A549 treated with Hydrocortisone at 1 μM for 4 hours (cell line): ENCODE data around the gene NLRP8. TPM values are rescaled to one million over a fixed set of nuclear protein-coding genes. Genes with fewer than 3 reads are reported as not detected.

Experiments used
- total RNA-seq: library from RNA; stranded (reverse); fragments of 200-300 nt; extraction: Qiagen RNA extraction; gene quantifications from 5 replicates; pipeline ENCODE4 v1.2.3, GENCODE V29; 2022

The NLRP8 gene
- not detected in 5 replicates for total RNA-seq

DNA sequence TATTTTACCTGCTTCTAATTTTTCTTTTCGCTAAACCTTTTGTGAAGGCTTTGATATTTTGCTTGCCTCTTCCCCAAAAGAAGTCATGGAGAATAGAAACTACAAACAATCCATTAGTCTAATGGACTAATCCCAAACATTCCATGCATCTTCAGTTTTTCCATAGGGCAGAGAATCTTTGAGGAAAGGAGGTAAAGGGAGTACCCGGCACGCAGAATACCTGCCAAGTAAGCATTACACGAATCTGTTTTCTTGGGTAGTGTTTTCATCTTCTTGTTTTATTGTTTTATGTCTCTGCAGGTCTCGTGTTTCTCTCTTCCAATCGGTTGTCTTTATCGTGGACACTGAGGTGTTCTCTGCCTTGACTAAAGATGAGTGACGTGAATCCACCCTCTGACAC, at the start of gene NLRP8:
Gene NLRP8 (plus strand): TSS at position 301 of the 400 bp plus-strand sequence.

GRCh38 chr19:55931936-55932386, 15.7 kb upstream of the NLRP8 start, which contains the start of gene NLRP13:
Gene NLRP13 (minus strand): TSS chr19:55932336. CDS start chr19:55932311, 25 bp downstream.

DNA sequence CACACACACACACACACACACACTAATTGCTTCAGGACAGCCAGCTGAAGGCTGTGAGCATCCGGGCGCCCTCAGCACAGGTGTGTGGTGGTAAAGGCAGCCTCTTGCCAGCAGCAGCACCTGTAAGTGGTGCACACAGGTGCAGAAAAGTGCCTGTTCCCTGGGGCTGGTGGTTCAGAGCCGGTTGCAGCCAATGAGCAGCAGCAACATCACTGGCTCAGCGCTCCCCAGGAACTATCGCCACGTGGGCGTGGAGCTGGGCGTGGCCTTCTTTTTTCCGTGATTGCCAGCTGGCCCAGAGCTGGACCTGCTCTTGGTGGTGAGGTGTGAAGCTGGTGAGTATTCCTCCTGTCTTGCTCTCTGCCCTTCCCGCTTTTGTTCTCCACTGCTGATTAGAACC, 38.9 kb downstream of the NLRP8 start, which contains the start of gene NLRP5:
Gene NLRP5 (plus strand): TSS at position 289 of the 400 bp plus-strand sequence.

Other genes with a start within 250 kb of the NLRP8 start
- not detected in 5 replicates for gene NLRP9, start 209.4 kb upstream of the NLRP8 start, total RNA-seq
- 0.38 to 1.1 TPM (median 0.84 TPM) in 5 replicates for gene RFPL4A, start 188.7 kb upstream of the NLRP8 start, total RNA-seq
- gene RFPL4AL1, start 178.7 kb upstream of the NLRP8 start, total RNA-seq = 0.28 TPM in 1 of 5 replicates, not detected in the others
- gene NLRP11, start 115.8 kb upstream of the NLRP8 start, total RNA-seq = 0.02 to 0.06 TPM (median 0.03 TPM) in 5 replicates
- not detected in 5 replicates for gene NLRP4, start 111.3 kb upstream of the NLRP8 start, total RNA-seq
- gene NLRP13, start 15.5 kb upstream of the NLRP8 start, total RNA-seq = not detected in 5 replicates
- 0.03 to 0.07 TPM (median 0.05 TPM) in 4 of 5 replicates, not detected in the other for gene NLRP5, start 38.9 kb downstream of the NLRP8 start, total RNA-seq
- gene ZNF787, start 173.5 kb downstream of the NLRP8 start, total RNA-seq = 27.1 to 47.9 TPM (median 45.3 TPM) in 5 replicates
- 17.3 to 28.5 TPM (median 26.0 TPM) in 5 replicates for gene ZNF444, start 193.5 kb downstream of the NLRP8 start, total RNA-seq
- not detected in 5 replicates for gene GALP, start 228.2 kb downstream of the NLRP8 start, total RNA-seq
- 0.06 to 0.13 TPM (median 0.06 TPM) in 3 of 5 replicates, not detected in the others for gene ZSCAN5B, start 250.0 kb downstream of the NLRP8 start, total RNA-seq